Measurements from ENCODE around the gene STX16. TPM values are rescaled to one million over a fixed set of nuclear protein-coding genes. Genes with fewer than 3 reads are reported as not detected.
A peak's percentile ranks its signal among the peaks of the same experiment; 100 is the strongest.

STX16 gene
- polyA plus RNA-seq, 3 donors = 15.6 to 165 (median 27.4) TPM

DNA sequence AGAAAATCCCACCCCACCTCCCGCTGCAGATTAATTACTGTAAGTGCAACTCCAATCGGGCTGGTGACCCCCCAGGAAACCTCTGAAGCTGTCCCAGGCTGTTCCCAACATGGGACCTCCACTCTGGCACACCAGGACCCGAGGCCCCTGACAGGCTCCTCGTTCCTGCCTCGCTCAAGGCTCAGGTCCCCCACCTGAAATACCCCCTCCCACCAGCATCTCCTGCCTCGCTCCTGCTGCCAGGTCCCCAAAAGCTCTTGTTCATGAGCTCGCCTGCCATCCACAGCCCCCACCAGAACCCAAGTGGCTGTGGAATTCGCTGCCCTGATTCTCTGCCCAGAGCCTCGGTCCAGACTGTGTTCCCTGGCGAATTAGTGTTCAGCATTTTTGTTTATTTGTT is 67.6 kb downstream of the STX16 start:
- no peak overlapping the region for H3K9ac ChIP-seq (ENCODE audit: insufficient read depth, low read length, poor library complexity, severe bottlenecking)
- Mint-ChIP-seq H3K4me1 (peaks cover 8% of the 10 kb centered on the region), H3K36me3 (peaks cover 13 to 23% of the 10 kb centered on the region in 2 donors), H3K27ac (no peak overlapping the region), H3K4me3 (no peak overlapping the region), H3K9me3 (peaks cover 0 to 2% (median 0%) of the 10 kb centered on the region in 7 donors), H3K27me3 (ENCODE audit: low read depth in 3 of 3) (peaks cover under 1 to 15% (median 8%) of the 10 kb centered on the region in 3 donors)
- TF ChIP-seq, protein P1, sequence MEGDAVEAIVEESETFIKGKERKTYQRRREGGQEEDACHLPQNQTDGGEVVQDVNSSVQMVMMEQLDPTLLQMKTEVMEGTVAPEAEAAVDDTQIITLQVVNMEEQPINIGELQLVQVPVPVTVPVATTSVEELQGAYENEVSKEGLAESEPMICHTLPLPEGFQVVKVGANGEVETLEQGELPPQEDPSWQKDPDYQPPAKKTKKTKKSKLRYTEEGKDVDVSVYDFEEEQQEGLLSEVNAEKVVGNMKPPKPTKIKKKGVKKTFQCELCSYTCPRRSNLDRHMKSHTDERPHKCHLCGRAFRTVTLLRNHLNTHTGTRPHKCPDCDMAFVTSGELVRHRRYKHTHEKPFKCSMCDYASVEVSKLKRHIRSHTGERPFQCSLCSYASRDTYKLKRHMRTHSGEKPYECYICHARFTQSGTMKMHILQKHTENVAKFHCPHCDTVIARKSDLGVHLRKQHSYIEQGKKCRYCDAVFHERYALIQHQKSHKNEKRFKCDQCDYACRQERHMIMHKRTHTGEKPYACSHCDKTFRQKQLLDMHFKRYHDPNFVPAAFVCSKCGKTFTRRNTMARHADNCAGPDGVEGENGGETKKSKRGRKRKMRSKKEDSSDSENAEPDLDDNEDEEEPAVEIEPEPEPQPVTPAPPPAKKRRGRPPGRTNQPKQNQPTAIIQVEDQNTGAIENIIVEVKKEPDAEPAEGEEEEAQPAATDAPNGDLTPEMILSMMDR (IDR thresholded peaks at IDR 0.05) = no peak
- no peak for DNase-seq
- H3K4me2 ChIP-seq (replicated peaks; ENCODE audit: extremely low read depth, low read length, poor library complexity, severe bottlenecking) = no peak overlapping the region
- peaks cover 0 to 5% of the 10 kb centered on the region in 2 donors for H3K4me1 ChIP-seq (ENCODE audit: control insufficient read depth in 1 of 2, insufficient read depth in 2 of 2, low read length in 2 of 2)
- no peaks in the 10 kb centered on the region for H3K9me3 ChIP-seq (replicated peaks in 1 of 2; ENCODE audit: control insufficient read depth in 1 of 2, insufficient read depth in 1 of 2, low read length in 2 of 2)
- H3K4me3 ChIP-seq (replicated peaks in 1 of 3; ENCODE audit: low read depth in 2 of 3, low read length in 3 of 3) = no peak overlapping the region
- H2AFZ ChIP-seq (ENCODE audit: insufficient read depth, low read depth, low read length, poor library complexity, severe bottlenecking) = no peak overlapping the region
- H3K27ac ChIP-seq (ENCODE audit: low read depth in 1 of 2, low read length in 2 of 2) = no peak overlapping the region
- 90% methylated on average over 6 of the region's 10 CpGs for WGBS (ENCODE audit: insufficient coverage)
- peaks cover 10 to 27% of the 10 kb centered on the region in 2 donors for H3K36me3 ChIP-seq (replicated peaks in 1 of 2; ENCODE audit: control insufficient read depth in 1 of 2, insufficient read depth in 2 of 2, low read length in 2 of 2)
- H3K79me2 ChIP-seq (ENCODE audit: insufficient read depth, low read length) = no peaks in the 10 kb centered on the region
- H4K20me1 ChIP-seq (ENCODE audit: insufficient read depth, low read length) = no peaks in the 10 kb centered on the region
- intact Hi-C loops (cut with micrococcal nuclease) = no loop called here
- H3K27me3 ChIP-seq (ENCODE audit: control insufficient read depth in 2 of 2, insufficient read depth in 2 of 2, low read length in 2 of 2) = no peaks in the 10 kb centered on the region

DNA sequence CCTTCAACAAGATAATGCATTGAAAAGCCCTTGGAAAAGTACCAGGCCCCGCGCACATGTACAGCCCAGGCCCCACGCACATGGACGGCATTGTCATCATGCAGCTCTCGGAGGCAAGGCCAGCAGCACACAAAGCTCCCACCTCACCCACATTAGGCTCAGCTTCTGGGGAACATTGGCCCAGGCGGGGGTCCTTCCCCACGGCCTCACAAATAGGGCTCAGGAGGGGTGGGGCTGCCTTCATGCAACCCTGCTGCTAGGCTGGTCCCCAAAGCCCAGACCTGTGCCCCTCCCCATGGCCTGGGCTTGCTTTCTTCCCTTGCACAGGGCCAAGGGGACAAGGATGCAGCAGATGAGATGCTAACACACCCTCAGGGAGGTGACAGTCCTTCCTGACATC is 68.2 kb downstream of the STX16 start:
- Mint-ChIP-seq H3K4me3 (no peak overlapping the region), H3K4me1 (peaks cover 8% of the 10 kb centered on the region), H3K36me3 (peaks cover 8 to 18% of the 10 kb centered on the region in 2 donors), H3K27me3 (ENCODE audit: low read depth in 3 of 3) (peaks cover 0 to 18% (median 10%) of the 10 kb centered on the region in 3 donors), H3K9me3 (peaks cover 0 to 2% (median 0%) of the 10 kb centered on the region in 7 donors), H3K27ac (peak overlapping the region in 1 of 7 donors; percentile 50)
- no peak overlapping the region for H3K9ac ChIP-seq (ENCODE audit: insufficient read depth, low read length, poor library complexity, severe bottlenecking)
- H3K79me2 ChIP-seq (ENCODE audit: insufficient read depth, low read length) = no peaks in the 10 kb centered on the region
- H3K4me1 ChIP-seq (ENCODE audit: control insufficient read depth in 1 of 2, insufficient read depth in 2 of 2, low read length in 2 of 2) = peaks cover 0 to 5% of the 10 kb centered on the region in 2 donors
- no peaks in the 10 kb centered on the region for H3K9me3 ChIP-seq (replicated peaks in 1 of 2; ENCODE audit: control insufficient read depth in 1 of 2, insufficient read depth in 1 of 2, low read length in 2 of 2)
- no peak overlapping the region for H2AFZ ChIP-seq (ENCODE audit: insufficient read depth, low read depth, low read length, poor library complexity, severe bottlenecking)
- intact Hi-C loops (cut with micrococcal nuclease) = no loop called here
- WGBS (ENCODE audit: insufficient coverage) = 100% methylated on average over 3 of the region's 7 CpGs
- H4K20me1 ChIP-seq (ENCODE audit: insufficient read depth, low read length) = no peaks in the 10 kb centered on the region
- no peak overlapping the region for H3K4me2 ChIP-seq (replicated peaks; ENCODE audit: extremely low read depth, low read length, poor library complexity, severe bottlenecking)
- no peak overlapping the region for H3K27ac ChIP-seq (ENCODE audit: low read depth in 1 of 2, low read length in 2 of 2)
- H3K27me3 ChIP-seq (ENCODE audit: control insufficient read depth in 2 of 2, insufficient read depth in 2 of 2, low read length in 2 of 2) = no peaks in the 10 kb centered on the region
- TF ChIP-seq, protein P1 (IDR thresholded peaks at IDR 0.05) = no peak
- DNase-seq = peak in 1 of 3 donors; percentile 1
- H3K36me3 ChIP-seq (replicated peaks in 1 of 2; ENCODE audit: control insufficient read depth in 1 of 2, insufficient read depth in 2 of 2, low read length in 2 of 2) = peaks cover 5 to 22% of the 10 kb centered on the region in 2 donors
- no peak overlapping the region for H3K4me3 ChIP-seq (replicated peaks in 1 of 3; ENCODE audit: low read depth in 2 of 3, low read length in 3 of 3)

All from CD14-positive monocyte (primary cell).